Suppressor macrophage treated with lipopolysaccharide for 4 hours (primary cell): ENCODE results near the gene NFRKB.
A peak's percentile ranks its signal among the peaks of the same experiment; 100 is the strongest.
"Not testable (repeated sequence)": the region's sequence is repeated elsewhere in the genome, so short reads cannot be mapped to it uniquely, and the experiment has no call there.

Experiments
- DNase-seq: peaks from one replicate; pipeline ENCODE4 v3.0.0-alpha.2; 2020

The NFRKB gene

GRCh38 chr11:129888451-129888850, 6.9 kb downstream of the NFRKB start:
- no peak for DNase-seq

- no peak for DNase-seq
Observed at GRCh38 chr11:129885381-129885780, 10.0 kb downstream of the NFRKB start.

- no peak for DNase-seq
Observed at GRCh38 chr11:129884581-129884980, 10.8 kb downstream of the NFRKB start.

- DNase-seq: peak; percentile 41
Observed at GRCh38 chr11:129881570-129882170, 13.7 kb downstream of the NFRKB start.

GRCh38 chr11:129880311-129880710, 15.1 kb downstream of the NFRKB start:
- DNase-seq: no peak

GRCh38 chr11:129871914-129872313, 23.5 kb downstream of the NFRKB start:
- DNase-seq: no peak

- not testable (repeated sequence) for DNase-seq
Observed at GRCh38 chr11:129868626-129869025, 26.8 kb downstream of the NFRKB start.

- DNase-seq: no peak
Observed at GRCh38 chr11:129866311-129866710, 29.1 kb downstream of the NFRKB start.

- DNase-seq: no peak
Observed at GRCh38 chr11:129865701-129866100, 29.7 kb downstream of the NFRKB start.

GRCh38 chr11:129864811-129865210, 30.6 kb downstream of the NFRKB start:
- no peak for DNase-seq

GRCh38 chr11:129861702-129862522, 33.5 kb downstream of the NFRKB start:
- DNase-seq: no peak

GRCh38 chr11:129856036-129856435, 39.3 kb downstream of the NFRKB start:
- no peak for DNase-seq

- DNase-seq: no peak
Observed at GRCh38 chr11:129855086-129855485, 40.3 kb downstream of the NFRKB start.

GRCh38 chr11:129854232-129854805, 41.1 kb downstream of the NFRKB start:
- DNase-seq: no peak

- DNase-seq: no peak
Observed at GRCh38 chr11:129853518-129854231, 41.7 kb downstream of the NFRKB start.

GRCh38 chr11:129852125-129852740, 43.1 kb downstream of the NFRKB start:
- DNase-seq: no peak

GRCh38 chr11:129849447-129850130, 45.8 kb downstream of the NFRKB start:
- DNase-seq: no peak

GRCh38 chr11:129847361-129847760, 48.0 kb downstream of the NFRKB start:
- DNase-seq: not testable (repeated sequence)

- no peak for DNase-seq
Observed at GRCh38 chr11:129846508-129847335, 48.7 kb downstream of the NFRKB start.
